Mononuclear cell (primary cell): ENCODE data around the gene ENHO. TPM values are rescaled to one million over a fixed set of nuclear protein-coding genes. Genes with fewer than 3 reads are reported as not detected.

Source experiments
- H3K27me3 ChIP-seq: 2 replicates; pipeline ENCODE4 v1.6.0; 2011; ENCODE audit warnings: low read length, control low read depth; ENCODE audit not compliant: insufficient read depth
- H3K4me1 ChIP-seq: 2 replicates; pipeline ENCODE4 v1.5.1; 2011; ENCODE audit warnings: mild to moderate bottlenecking, low read length, control low read depth; ENCODE audit not compliant: insufficient read depth
- H3K4me3 ChIP-seq: 2 replicates; pipeline ENCODE4 v1.5.1; 2011; ENCODE audit warnings: mild to moderate bottlenecking, low read length, moderate library complexity
- H3K9me3 ChIP-seq: 2 replicates; pipeline ENCODE4 v1.5.1; 2011; ENCODE audit warnings: low read depth, mild to moderate bottlenecking, control low read depth, low read length
- total RNA-seq: library from RNA; depleted of rRNA; stranded (reverse); fragments of >200 nt; gene quantifications from one replicate; pipeline ENCODE4 v1.2.3, GENCODE V29; 2012

ENHO gene
- total RNA-seq, 1 donor = 0.63 TPM

DNA sequence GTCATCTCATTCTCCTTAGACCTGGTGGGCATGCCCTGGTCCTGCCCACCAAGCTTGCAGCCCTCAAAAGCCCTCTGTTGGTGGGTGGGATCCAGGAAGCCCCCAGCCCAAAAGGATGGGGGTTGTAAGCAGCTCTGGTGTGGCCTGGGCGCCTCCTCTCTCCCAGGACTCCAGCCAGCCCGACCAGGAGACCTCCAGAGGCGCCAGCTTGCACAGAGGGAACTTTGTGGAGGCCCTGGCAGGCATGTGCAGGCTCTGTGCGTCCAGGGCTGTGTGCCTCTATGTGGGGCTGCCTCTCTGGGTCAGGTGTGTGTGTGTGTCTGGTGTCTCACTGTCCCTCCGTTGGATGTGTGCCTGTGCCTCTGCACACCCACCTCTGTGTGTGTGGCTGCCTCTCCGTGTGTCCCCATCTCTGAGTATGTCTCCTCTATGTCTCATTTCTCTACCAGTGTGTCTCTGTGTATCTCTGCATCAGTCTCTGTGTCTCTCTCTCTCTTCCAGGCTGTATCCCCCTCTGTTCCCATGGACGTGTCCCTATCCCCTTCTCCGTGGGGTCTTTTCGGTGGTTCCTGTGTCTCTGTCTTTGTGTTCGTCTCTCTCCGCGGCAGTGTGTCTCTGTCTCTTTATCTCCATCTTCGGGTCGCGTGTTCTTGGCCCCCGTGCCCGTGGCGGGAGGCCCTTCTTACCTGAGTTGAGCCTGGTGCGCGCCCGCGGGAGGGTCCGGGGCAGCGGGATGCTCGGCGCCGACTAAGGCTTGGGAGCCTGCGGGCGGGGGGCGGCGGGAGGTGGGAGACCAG, 501 bp downstream of the ENHO start:
- H3K9me3 ChIP-seq = no peaks in the 10 kb centered on the region
- H3K4me3 ChIP-seq = peak overlapping the region; percentile 8
- H3K4me1 ChIP-seq = peaks cover 18% of the 10 kb centered on the region
- H3K27me3 ChIP-seq = peaks cover 8% of the 10 kb centered on the region

GRCh38 chr9:34521406-34522045, 1.3 kb downstream of the ENHO start:
- Histone ChIP-seq H3K27me3 (peaks cover 8% of the 10 kb centered on the region), H3K4me3 (no peak overlapping the region), H3K4me1 (peaks cover 18% of the 10 kb centered on the region), H3K9me3 (no peaks in the 10 kb centered on the region)

DNA sequence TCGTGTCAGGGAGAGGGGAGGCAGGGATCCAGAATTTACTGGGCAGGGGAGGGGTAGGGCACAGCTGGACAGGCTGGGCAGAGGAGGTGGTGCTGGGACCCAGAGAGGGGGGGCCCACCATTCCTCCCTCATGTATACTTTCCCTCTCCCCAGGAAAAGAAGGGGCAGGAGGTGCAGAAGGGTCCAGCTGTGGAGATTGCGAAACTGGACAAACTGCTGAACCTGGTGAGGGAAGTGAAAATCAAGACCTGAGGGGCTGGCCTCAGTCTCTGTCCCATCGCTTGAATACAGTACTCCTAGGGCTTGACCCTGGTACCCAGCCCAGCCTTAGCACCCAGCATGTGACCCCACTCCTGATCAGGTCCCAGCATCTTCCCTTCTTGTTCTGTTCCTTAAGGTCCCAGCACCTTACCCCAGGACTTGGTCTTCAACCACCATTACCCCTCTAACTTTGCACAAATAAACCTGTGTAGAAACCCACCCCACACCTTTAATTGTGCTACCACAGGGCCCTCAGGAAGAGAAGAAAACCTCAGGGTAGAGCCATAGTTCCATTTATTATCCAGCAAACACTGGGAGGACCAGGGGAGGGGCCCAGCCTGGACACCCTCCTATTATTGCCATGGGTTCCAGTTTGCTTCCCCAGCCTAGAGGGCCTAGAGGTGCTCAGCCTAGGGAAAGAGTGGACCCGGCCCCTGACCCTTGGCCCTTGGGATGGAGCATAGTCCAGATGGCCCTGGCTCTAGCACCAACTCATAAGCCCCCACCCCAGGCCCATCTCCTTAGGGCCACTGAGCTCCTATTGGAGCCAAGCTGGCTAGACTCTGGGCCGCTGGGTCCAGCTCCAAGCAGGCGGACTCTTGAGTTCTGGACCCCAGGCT, 2.0 kb downstream of the ENHO start:
- peaks cover 3% of the 10 kb centered on the region for H3K27me3 ChIP-seq
- no peak overlapping the region for H3K4me3 ChIP-seq
- H3K4me1 ChIP-seq = peaks cover 18% of the 10 kb centered on the region
- H3K9me3 ChIP-seq = no peaks in the 10 kb centered on the region

GRCh38 chr9:34520096-34520495, 2.7 kb downstream of the ENHO start:
- peaks cover 18% of the 10 kb centered on the region for H3K4me1 ChIP-seq
- H3K4me3 ChIP-seq = no peak overlapping the region
- H3K27me3 ChIP-seq = no peaks in the 10 kb centered on the region
- no peaks in the 10 kb centered on the region for H3K9me3 ChIP-seq

DNA sequence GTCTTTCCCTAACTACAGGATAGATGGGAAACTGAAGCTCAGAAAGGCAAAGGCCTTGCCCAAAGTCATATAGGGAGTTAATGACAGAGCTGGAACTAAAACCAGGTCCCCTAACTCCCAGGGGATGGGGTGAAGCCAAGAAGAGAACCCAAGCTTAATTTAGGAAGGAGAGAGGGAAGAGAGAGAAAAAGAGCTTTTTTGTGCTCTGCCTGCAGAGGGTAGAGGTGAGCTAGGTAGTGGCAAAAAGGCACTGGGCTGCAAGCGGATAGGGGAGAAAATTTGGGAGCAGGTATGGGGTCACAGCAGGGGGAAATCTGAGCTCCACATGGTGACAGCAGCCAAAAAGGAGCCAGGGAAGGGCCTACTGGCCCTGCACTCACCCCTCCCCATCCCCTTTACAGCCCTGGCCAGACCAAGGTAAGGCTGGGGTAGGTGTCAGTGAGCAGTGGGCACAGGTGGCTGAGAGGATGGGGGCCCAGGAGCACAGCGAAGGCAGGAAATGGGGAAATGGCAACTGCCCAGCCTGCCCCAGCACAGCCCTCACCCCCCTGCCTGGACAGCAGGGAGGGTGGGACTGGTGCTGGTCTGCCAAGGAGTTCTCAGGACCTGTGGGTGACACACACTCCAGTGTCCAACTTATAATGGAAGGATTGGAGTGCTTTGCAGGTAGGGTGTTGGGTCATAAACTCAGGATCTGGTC, 3.3 kb downstream of the ENHO start:
- Histone ChIP-seq H3K9me3 (no peaks in the 10 kb centered on the region), H3K4me1 (peaks cover 18% of the 10 kb centered on the region), H3K27me3 (no peaks in the 10 kb centered on the region), H3K4me3 (no peak overlapping the region)

GRCh38 chr9:34518896-34519295, 3.9 kb downstream of the ENHO start:
- H3K27me3 ChIP-seq = no peaks in the 10 kb centered on the region
- H3K9me3 ChIP-seq = no peaks in the 10 kb centered on the region
- H3K4me1 ChIP-seq = peaks cover 17% of the 10 kb centered on the region
- H3K4me3 ChIP-seq = no peak overlapping the region

GRCh38 chr9:34518110-34518616, 4.6 kb downstream of the ENHO start:
- H3K9me3 ChIP-seq = no peaks in the 10 kb centered on the region

GRCh38 chr9:34517185-34517584, 5.6 kb downstream of the ENHO start:
- Histone ChIP-seq H3K27me3 (no peaks in the 10 kb centered on the region), H3K9me3 (no peaks in the 10 kb centered on the region), H3K4me3 (no peak overlapping the region), H3K4me1 (peaks cover 4% of the 10 kb centered on the region)

More at GRCh38 chr9:34518110-34518616, 4.6 kb downstream of the ENHO start:
- peaks cover 9% of the 10 kb centered on the region for H3K4me1 ChIP-seq
- no peak overlapping the region for H3K4me3 ChIP-seq
- no peaks in the 10 kb centered on the region for H3K27me3 ChIP-seq

DNA sequence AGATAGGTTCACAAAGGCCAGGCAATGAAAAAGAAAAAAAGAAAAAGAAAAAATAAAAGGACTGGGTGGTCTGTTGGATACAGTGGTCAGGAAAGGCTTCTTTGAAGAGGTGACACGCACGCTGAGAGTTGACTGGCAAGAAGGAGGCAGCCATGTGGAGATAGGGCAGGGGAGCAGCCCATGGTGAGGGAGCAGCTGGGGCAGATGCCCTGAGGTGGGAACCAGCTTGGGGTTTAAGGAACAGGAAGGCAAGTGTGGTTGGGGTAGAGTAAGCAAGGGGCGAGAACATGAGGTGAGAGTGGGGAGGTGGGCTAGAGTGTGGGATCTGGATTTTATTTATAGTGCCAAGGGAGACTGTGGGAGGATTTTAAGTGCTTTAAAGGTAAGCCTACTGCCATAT, 6.8 kb downstream of the ENHO start:
- Histone ChIP-seq H3K9me3 (no peaks in the 10 kb centered on the region), H3K4me3 (no peak overlapping the region), H3K27me3 (no peaks in the 10 kb centered on the region), H3K4me1 (peaks cover 4% of the 10 kb centered on the region)

DNA sequence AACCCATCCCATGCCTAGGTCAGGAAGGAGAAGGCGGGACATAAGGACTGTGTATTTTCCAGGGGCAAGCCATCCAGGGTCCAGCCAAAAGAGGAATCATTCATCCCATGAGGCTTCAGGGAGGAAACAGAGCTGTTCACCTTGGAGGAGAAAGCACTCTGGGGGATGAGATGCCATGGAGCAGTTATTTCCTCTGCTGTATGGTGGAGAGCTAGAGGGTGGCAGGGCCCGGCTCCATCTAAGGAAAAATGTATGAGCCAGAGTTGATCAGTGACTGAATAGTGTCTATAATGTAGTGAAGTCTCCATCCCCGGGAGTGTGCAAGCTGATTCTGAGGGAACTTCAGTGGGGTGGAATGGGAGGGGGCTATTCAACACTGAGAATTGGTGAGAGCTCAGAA, 8.0 kb downstream of the ENHO start:
- no peaks in the 10 kb centered on the region for H3K9me3 ChIP-seq
- no peaks in the 10 kb centered on the region for H3K27me3 ChIP-seq
- no peak overlapping the region for H3K4me3 ChIP-seq
- peaks cover 4% of the 10 kb centered on the region for H3K4me1 ChIP-seq

GRCh38 chr9:34514401-34514800, 8.4 kb downstream of the ENHO start:
- Histone ChIP-seq H3K9me3 (no peaks in the 10 kb centered on the region), H3K4me3 (no peak overlapping the region), H3K4me1 (peaks cover 4% of the 10 kb centered on the region)

DNA sequence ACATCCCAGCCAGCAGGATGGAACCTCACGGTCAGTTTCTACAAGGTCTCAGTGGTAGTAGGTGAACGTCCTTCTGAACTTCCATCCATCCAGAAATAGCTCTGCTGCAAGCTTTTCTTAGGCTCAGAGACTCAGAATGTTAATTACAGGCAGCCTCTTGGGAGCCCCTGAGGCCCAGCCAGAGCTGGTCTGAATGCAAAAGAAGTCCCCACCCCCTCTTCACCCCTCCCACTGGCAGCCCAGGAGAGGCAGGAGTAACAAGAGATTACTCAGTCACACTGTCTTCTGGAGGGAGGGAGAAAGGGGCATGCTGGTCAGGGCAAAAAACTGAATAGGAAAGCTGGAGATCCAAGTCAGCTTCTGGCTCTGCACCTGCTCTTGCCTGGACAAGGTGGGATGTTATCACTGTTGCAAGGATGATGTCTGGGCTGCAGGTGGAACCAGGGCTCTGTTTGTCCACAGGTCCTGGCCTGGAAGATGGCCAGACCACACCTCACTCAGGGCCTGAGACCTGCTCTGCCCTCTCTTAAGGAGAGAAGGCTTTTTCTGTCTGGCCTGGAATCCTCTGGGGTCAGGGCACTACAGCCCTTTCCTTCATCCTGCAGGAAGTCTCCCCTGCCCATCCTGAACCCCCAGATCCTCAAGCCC, 9.1 kb downstream of the ENHO start:
- Histone ChIP-seq H3K4me3 (no peak overlapping the region), H3K9me3 (no peaks in the 10 kb centered on the region), H3K27me3 (no peaks in the 10 kb centered on the region), H3K4me1 (no peaks in the 10 kb centered on the region)

More at GRCh38 chr9:34514401-34514800, 8.4 kb downstream of the ENHO start:
- no peaks in the 10 kb centered on the region for H3K27me3 ChIP-seq

DNA sequence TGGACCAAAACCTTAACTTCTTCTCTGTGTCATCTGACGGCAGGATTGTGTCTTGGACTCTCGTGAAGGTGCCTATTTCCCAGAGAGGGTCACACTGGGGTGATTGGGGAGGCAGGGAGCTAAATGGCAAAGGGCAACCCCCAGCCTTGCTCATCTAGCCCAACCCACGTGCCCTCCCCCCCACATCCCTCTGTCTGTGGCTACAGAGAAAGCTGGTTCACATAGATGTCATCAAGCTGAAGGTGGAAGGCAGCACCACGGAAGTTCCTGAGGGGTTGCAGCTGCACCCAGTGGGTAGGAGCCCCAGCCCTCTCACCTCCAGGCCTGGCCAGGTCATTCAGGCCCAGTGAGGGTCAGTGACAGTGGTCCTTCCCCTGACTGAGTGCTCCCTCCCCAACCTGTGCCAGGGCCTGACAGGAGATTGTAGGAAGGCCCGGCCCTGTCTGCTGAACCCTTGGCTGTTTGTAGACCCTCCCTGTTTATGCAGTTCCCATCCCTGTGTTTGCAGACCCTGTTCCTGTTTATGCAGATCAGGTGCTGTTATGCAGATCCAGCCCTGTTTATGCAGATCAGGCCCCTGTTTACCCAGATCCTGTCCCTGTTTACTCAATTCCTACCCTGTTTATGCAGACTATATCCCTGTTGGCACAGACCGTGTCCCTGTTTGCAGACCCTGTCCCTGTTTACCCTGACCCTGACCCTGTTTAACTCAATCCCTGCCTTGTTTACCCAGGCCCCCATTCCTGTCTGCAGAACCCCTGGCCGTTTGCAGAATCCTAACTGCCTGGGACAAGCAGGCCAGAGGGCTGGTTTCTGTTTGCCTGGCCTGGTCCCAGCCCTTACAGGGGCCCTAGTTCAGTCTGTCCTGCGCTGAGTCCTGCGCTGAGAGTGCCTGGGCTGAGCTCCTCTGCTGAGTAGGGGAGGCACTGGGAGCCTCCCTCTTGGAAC, 10.4 kb downstream of the ENHO start:
- Histone ChIP-seq H3K4me1 (no peaks in the 10 kb centered on the region), H3K4me3 (no peak overlapping the region), H3K9me3 (no peaks in the 10 kb centered on the region), H3K27me3 (no peaks in the 10 kb centered on the region)
